GM19351 (cell line): ENCODE measurements around the gene MALT1.

Experiments used
- ATAC-seq: cut with Tn5 transposase; IDR thresholded peaks from one replicate; pipeline ENCODE4 v1.9.1; 2021; ENCODE audit warnings: mild to moderate bottlenecking, moderate library complexity; ENCODE audit not compliant: unreplicated experiment

Gene MALT1

GRCh38 chr18:58802959-58803358 is 131.7 kb downstream of the MALT1 start:
- no peak for ATAC-seq

- no peak for ATAC-seq
Measured at GRCh38 chr18:58803978-58804377, 132.7 kb downstream of the MALT1 start.
